Subcutaneous abdominal adipose tissue (tissue), 5 donors: Measurements from ENCODE around the gene STXBP6.
"Not testable (repeated sequence)": the region's sequence is repeated elsewhere in the genome, so short reads cannot be mapped to it uniquely, and the experiment has no call there.

Experiments
- H3K27ac ChIP-seq: one replicate; pipeline ENCODE4 v1.7.0; 2013; ENCODE audit warnings: low read depth, mild to moderate bottlenecking, inconsistent platforms, low read length, moderate library complexity
- H3K27me3 ChIP-seq, 5 donors: one replicate each; pipeline ENCODE4 v1.7.0; 2013; ENCODE audit warnings: low read length in 5 of 5, inconsistent platforms in 1 of 5; ENCODE audit not compliant: control insufficient read depth in 5 of 5, insufficient read depth in 4 of 5
- H3K36me3 ChIP-seq, 5 donors: one replicate each; pipeline ENCODE4 v1.7.0; 2013; ENCODE audit warnings: low read length in 5 of 5; ENCODE audit not compliant: control insufficient read depth in 5 of 5, insufficient read depth in 5 of 5
- H3K4me1 ChIP-seq, 5 donors: one replicate each; pipeline ENCODE4 v1.7.0; 2013; ENCODE audit warnings: low read length in 5 of 5, mild to moderate bottlenecking in 3 of 5, moderate library complexity in 1 of 5; ENCODE audit not compliant: control insufficient read depth in 5 of 5, insufficient read depth in 5 of 5
- H3K4me3 ChIP-seq, 5 donors: one replicate each; pipeline ENCODE4 v1.7.0; 2013; ENCODE audit warnings: low read length in 5 of 5, low read depth in 1 of 5
- H3K9ac ChIP-seq, 5 donors: one replicate each; pipeline ENCODE4 v1.7.0; 2013; ENCODE audit warnings: low read length in 5 of 5, mild to moderate bottlenecking in 4 of 5, moderate library complexity in 3 of 5
- H3K9me3 ChIP-seq, 5 donors: one replicate each; pipeline ENCODE4 v1.7.0; 2013; ENCODE audit warnings: low read length in 5 of 5; ENCODE audit not compliant: control insufficient read depth in 5 of 5
- donor health status: healthy.
- donor health status: healthy.
- donor health status: healthy.
- donor health status: healthy.
- donor health status: healthy.

STXBP6 gene

DNA sequence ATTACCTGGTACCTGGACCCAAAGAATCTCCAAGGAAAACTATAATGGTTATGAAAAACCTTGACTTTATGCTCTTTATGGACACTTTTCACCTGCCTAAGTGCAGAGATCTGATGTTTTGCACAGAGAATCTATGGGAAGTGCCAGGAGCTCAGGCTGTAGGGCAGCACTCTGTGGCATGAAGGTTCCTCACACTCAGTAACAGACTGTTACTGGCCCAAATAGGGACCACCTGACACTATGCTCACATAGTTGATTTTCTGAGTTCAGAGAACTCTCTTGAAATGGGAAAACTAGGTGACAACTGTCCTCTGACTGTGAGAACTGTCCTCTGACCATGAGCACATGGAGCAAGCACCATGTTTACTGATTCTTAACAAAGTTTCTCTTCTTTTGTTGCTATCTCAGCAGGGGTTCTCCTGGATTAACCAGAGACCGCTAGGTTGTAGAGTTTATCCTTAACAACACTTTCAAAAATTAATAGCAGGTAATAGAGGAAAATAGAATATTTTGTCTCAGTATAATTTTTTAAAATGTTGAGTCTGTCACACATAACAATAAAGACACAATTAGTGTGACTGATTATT lies 101.6 kb downstream of the STXBP6 start:
- H3K4me3 ChIP-seq = no peak overlapping the region
- H3K36me3 ChIP-seq = no peaks in the 10 kb centered on the region
- peaks cover 0 to 12% (median 2%) of the 10 kb centered on the region in 5 donors for H3K4me1 ChIP-seq
- no peak overlapping the region for H3K9ac ChIP-seq
- H3K27ac ChIP-seq = no peak overlapping the region
- H3K9me3 ChIP-seq = peaks cover 0 to 4% (median 0%) of the 10 kb centered on the region in 5 donors
- no peaks in the 10 kb centered on the region for H3K27me3 ChIP-seq

GRCh38 chr14:24947131-24947530 lies 102.8 kb downstream of the STXBP6 start:
- Histone ChIP-seq H3K9me3 (no peaks in the 10 kb centered on the region), H3K9ac (no peak overlapping the region), H3K4me1 (peaks cover 0 to 5% (median 0%) of the 10 kb centered on the region in 5 donors), H3K4me3 (no peak overlapping the region), H3K27me3 (no peaks in the 10 kb centered on the region), H3K36me3 (no peaks in the 10 kb centered on the region), H3K27ac (no peak overlapping the region)

GRCh38 chr14:24944800-24945199 lies 105.1 kb downstream of the STXBP6 start:
- peaks cover 0 to 5% (median 0%) of the 10 kb centered on the region in 5 donors for H3K4me1 ChIP-seq
- no peak overlapping the region for H3K9ac ChIP-seq
- H3K27me3 ChIP-seq = no peaks in the 10 kb centered on the region
- no peak overlapping the region for H3K27ac ChIP-seq
- no peaks in the 10 kb centered on the region for H3K36me3 ChIP-seq
- no peaks in the 10 kb centered on the region for H3K9me3 ChIP-seq
- H3K4me3 ChIP-seq = no peak overlapping the region

GRCh38 chr14:24943024-24943423 lies 106.9 kb downstream of the STXBP6 start:
- Histone ChIP-seq H3K27ac (no peak overlapping the region), H3K4me3 (no peak overlapping the region), H3K9me3 (no peaks in the 10 kb centered on the region), H3K9ac (no peak overlapping the region), H3K27me3 (no peaks in the 10 kb centered on the region), H3K36me3 (no peaks in the 10 kb centered on the region), H3K4me1 (peaks cover 0 to 5% (median 0%) of the 10 kb centered on the region in 5 donors)

GRCh38 chr14:24941719-24942118 lies 108.2 kb downstream of the STXBP6 start:
- H3K9ac ChIP-seq = no peak overlapping the region
- no peaks in the 10 kb centered on the region for H3K36me3 ChIP-seq
- H3K9me3 ChIP-seq = no peaks in the 10 kb centered on the region
- H3K4me1 ChIP-seq = peaks cover 0 to 5% (median 0%) of the 10 kb centered on the region in 5 donors
- H3K27me3 ChIP-seq = no peaks in the 10 kb centered on the region
- no peak overlapping the region for H3K4me3 ChIP-seq
- no peak overlapping the region for H3K27ac ChIP-seq

GRCh38 chr14:24940213-24940783 lies 109.6 kb downstream of the STXBP6 start:
- H3K27ac ChIP-seq = no peak overlapping the region
- no peaks in the 10 kb centered on the region for H3K36me3 ChIP-seq

GRCh38 chr14:24938593-24938992 lies 111.4 kb downstream of the STXBP6 start:
- Histone ChIP-seq H3K36me3 (no peaks in the 10 kb centered on the region), H3K27me3 (no peaks in the 10 kb centered on the region), H3K27ac (no peak overlapping the region), H3K4me1 (no peaks in the 10 kb centered on the region), H3K4me3 (no peak overlapping the region), H3K9me3 (no peaks in the 10 kb centered on the region), H3K9ac (no peak overlapping the region)

More at GRCh38 chr14:24940213-24940783, 109.6 kb downstream of the STXBP6 start:
- H3K9me3 ChIP-seq = no peaks in the 10 kb centered on the region
- H3K4me3 ChIP-seq = no peak overlapping the region
- H3K27me3 ChIP-seq = no peaks in the 10 kb centered on the region
- peaks cover 0 to 5% (median 0%) of the 10 kb centered on the region in 5 donors for H3K4me1 ChIP-seq
- H3K9ac ChIP-seq = no peak overlapping the region

GRCh38 chr14:24937300-24937699 lies 112.6 kb downstream of the STXBP6 start:
- Histone ChIP-seq H3K27ac (no peak overlapping the region), H3K9me3 (no peaks in the 10 kb centered on the region)

GRCh38 chr14:24936773-24937172 lies 113.2 kb downstream of the STXBP6 start:
- H3K27me3 ChIP-seq, H3K4me3 ChIP-seq, H3K27ac ChIP-seq, H3K36me3 ChIP-seq, H3K9me3 ChIP-seq, H3K4me1 ChIP-seq, H3K9ac ChIP-seq: not testable (repeated sequence)

More at GRCh38 chr14:24937300-24937699, 112.6 kb downstream of the STXBP6 start:
- Histone ChIP-seq H3K9ac (no peak overlapping the region), H3K4me1 (no peaks in the 10 kb centered on the region), H3K4me3 (no peak overlapping the region), H3K27me3 (no peaks in the 10 kb centered on the region), H3K36me3 (no peaks in the 10 kb centered on the region)

DNA sequence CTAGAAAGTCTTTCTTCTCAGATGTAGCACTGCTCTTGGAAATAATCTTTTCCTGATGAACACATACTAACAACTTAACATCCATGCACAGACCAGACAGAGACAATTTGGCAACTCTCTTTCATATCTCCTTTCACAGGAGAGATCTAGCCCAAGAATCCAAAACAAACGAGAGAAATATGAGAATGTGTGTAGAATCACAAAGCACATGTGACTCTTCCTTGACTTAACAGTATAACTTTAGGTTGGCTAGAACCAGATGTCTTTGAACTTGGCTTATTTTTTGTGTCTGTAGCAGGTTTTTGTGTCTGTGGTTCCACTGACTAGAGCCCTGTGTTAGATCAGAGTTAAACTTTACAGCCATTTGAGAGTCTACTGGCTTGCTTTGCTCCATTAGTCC lies 114.2 kb downstream of the STXBP6 start:
- Histone ChIP-seq H3K9ac (no peak overlapping the region), H3K36me3 (no peaks in the 10 kb centered on the region), H3K27me3 (no peaks in the 10 kb centered on the region), H3K4me1 (no peaks in the 10 kb centered on the region), H3K9me3 (no peaks in the 10 kb centered on the region), H3K4me3 (no peak overlapping the region), H3K27ac (no peak overlapping the region)
